HG03378 (cell line): ENCODE measurements around the gene USH2A.

Source experiments
- ATAC-seq: cut with Tn5 transposase; IDR thresholded peaks from one replicate; pipeline ENCODE4 v1.9.1; 2021; ENCODE audit warnings: mild to moderate bottlenecking, moderate library complexity; ENCODE audit not compliant: unreplicated experiment

The USH2A gene

GRCh38 chr1:215748431-215748830 is 674.8 kb downstream of the USH2A start:
- ATAC-seq = no peak

GRCh38 chr1:215744419-215744818 is 678.8 kb downstream of the USH2A start:
- ATAC-seq = no peak

- no peak for ATAC-seq
These were observed 684.2 kb downstream of the USH2A start for GRCh38 chr1:215739025-215739424.

GRCh38 chr1:215731699-215732098 is 691.5 kb downstream of the USH2A start:
- ATAC-seq = no peak

GRCh38 chr1:215730600-215730999 is 692.6 kb downstream of the USH2A start:
- ATAC-seq = no peak

- ATAC-seq = no peak
These were observed 695.1 kb downstream of the USH2A start for GRCh38 chr1:215728169-215728568.

GRCh38 chr1:215720126-215720525 is 703.1 kb downstream of the USH2A start:
- no peak for ATAC-seq

- ATAC-seq = no peak
These were observed 703.7 kb downstream of the USH2A start for GRCh38 chr1:215719552-215719951.

- no peak for ATAC-seq
These were observed 704.5 kb downstream of the USH2A start for GRCh38 chr1:215718575-215719287.

GRCh38 chr1:215717677-215718426 is 705.4 kb downstream of the USH2A start:
- ATAC-seq = no peak

- ATAC-seq = no peak
These were observed 712.4 kb downstream of the USH2A start for GRCh38 chr1:215710899-215711225.

- ATAC-seq = peak; percentile 86
These were observed 713.0 kb downstream of the USH2A start for GRCh38 chr1:215710036-215710898.

GRCh38 chr1:215704089-215704860 is 719.0 kb downstream of the USH2A start:
- ATAC-seq = peak; percentile 74

GRCh38 chr1:215682232-215682631 is 741.0 kb downstream of the USH2A start:
- ATAC-seq = no peak

- no peak for ATAC-seq
These were observed 742.2 kb downstream of the USH2A start for GRCh38 chr1:215681041-215681440.

- no peak for ATAC-seq
These were observed 744.0 kb downstream of the USH2A start for GRCh38 chr1:215679231-215679630.

- no peak for ATAC-seq
These were observed 746.1 kb downstream of the USH2A start for GRCh38 chr1:215677112-215677511.

GRCh38 chr1:215673943-215674342 is 749.3 kb downstream of the USH2A start:
- no peak for ATAC-seq

- no peak for ATAC-seq
These were observed 750.8 kb downstream of the USH2A start for GRCh38 chr1:215672482-215672881.

- no peak for ATAC-seq
These were observed 753.3 kb downstream of the USH2A start for GRCh38 chr1:215669806-215670491.
